Stimulated activated CD8-positive, alpha-beta memory T cell treated with anti-CD3 and anti-CD28 coated beads, Interleukin-7, amount 100 ng/mL, for 24 hours (primary cell): Measurements from ENCODE around the gene TMEM255B.
"Not testable (repeated sequence)": the region's sequence is repeated elsewhere in the genome, so short reads cannot be mapped to it uniquely, and the experiment has no call there.

Experiments
- DNase-seq: peaks from one replicate; pipeline ENCODE4 v3.0.0-alpha.2; 2020; ENCODE audit warnings: low read depth

The TMEM255B gene

DNA sequence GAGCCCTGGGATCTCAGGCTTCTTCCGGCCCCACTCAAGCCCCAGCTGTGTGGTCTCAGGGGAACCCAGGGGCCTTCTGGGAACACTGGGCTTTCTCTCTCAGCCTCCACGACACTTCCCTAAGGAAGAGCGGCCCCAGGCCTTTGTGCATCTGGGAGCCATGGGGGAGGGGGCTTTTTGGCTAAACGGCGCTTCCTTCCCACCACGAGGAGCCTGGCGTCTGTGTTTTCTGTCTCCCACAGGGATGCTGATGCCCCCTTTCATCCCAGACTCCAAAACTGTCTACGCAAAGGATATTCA, 24.2 kb upstream of the TMEM255B start:
- DNase-seq = no peak

DNA sequence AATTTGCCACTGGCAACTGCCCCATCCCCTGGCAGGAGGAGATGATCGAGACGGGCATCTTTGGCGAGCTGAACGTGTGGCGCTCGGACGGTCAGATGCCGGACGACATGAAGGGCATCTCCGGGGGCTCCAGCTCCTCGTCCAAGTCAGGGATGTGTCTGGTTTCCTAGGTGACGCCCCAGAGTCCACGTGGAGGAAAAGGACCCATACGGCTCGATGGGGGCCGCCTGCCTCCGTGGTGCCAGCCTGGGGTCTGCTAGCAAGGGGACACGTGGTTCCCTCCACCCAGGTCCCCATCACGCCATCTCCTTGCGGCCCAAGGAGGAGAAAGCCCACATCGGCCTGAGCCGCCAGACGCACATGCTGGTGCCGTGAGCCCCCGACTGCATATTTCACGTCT, 23.8 kb upstream of the TMEM255B start:
- DNase-seq = no peak

DNA sequence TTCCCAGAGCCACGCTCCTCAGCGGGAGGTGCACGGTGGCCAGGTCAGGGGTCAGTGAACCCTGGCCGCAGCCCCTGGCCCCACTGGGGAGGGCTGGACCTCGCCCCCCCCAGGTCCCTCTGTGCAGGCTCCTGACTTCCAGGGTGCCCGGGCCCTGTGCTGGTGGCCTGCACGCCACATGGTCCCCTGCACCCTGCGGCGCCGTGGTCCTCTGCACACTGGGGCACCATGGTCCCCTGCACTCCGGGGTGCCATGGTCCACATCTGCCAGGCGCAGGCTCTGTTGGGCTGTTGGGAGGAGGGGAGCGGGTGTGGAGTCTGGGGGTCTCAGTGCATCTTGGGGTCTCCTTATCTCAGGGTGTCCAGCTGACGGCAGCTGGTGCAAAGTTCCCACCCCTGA, 23.3 kb upstream of the TMEM255B start:
- no peak for DNase-seq

DNA sequence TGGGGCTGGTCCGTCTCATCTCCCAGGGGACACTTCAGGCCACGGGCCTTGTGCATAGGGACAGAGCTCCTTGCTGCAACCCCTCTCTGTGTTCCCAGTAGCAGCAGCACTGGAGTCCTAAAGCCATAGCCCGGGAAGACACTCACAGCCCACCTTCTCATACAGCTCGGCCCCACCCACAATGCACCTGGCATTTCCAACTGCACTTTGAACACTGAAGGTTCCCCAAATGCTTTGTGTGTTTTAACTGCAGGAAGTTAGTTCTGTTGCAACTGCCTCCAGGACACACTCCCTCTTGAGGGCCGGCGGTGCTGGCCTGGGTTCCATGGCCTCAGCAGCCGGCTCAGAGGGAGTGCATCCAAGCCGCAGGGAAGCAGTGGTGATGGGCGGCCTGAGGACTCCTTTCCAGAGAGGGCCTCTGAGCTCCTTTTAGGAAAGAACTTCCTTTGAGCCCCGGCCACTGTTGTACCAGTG, 22.7 kb upstream of the TMEM255B start:
- no peak for DNase-seq

DNA sequence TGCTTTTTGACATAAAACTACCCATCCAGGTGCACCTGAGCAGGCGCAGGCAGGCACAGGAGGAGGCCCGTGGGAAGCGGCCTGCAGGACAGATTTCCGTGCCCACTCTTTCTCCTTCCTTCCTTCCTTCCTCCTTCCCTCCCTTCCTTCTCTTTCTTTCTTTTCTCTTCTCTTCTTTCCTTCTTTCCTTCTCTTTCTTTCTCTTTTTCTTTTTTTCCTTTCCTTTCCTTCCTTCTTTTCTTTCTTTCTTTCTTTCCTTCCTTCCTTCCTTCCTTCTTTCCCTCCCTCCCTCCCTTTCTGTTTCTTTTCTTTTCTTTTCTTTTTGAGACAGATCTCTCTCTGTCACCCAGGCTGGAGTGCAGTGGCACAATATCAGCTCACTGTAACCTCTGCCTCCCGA, 21.2 kb upstream of the TMEM255B start:
- DNase-seq = no peak

DNA sequence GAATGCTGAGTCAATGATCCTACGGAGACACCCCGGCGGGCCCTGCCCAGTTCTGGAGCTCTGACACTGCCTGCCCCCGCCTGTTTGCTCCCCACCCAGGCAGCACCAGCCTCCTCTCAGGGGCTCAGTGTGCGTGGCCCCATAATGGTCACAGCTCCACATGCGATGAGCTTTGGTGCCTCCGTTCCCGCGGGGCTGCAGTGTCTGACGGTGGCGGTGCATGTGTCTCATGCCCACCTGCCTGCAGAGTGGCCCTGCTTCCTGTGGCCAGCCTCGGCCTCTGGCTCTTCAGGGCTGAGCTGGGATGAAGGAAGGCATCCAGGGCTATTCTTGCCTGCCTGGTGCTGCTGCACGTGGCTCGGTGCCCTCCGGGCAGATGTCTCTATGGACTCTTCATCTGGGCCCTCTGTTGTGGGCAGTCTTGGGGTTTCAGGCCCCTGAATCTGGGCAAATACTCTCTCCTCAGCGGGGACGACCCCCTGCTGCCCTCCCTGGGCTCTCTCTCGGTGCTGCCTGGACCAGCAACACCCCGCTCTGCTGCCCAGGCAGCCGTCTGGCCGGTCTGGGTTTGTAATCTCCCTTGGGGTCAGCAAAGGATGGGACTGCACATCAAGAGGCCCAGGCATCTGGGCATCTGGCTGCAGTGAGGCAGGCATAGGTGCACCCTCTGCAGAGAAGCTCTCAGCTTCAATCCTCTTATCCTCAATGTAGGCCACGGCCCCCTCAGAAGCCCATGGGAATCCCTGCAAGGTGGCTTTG, 19.3 kb upstream of the TMEM255B start:
- no peak for DNase-seq

DNA sequence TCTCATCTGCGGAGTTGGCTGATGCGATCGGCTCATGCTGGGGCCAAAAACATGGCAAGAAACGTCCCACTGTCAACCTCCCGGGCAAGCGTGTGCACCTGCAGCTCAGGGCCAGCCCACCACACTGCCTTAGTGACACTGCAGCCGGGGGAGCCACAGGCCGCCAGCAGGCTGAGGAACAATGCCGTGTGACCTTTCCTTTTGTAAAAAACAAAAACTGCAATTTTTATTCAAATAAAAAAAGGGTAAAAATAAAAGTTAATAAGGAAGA, 18.8 kb upstream of the TMEM255B start:
- DNase-seq = no peak

DNA sequence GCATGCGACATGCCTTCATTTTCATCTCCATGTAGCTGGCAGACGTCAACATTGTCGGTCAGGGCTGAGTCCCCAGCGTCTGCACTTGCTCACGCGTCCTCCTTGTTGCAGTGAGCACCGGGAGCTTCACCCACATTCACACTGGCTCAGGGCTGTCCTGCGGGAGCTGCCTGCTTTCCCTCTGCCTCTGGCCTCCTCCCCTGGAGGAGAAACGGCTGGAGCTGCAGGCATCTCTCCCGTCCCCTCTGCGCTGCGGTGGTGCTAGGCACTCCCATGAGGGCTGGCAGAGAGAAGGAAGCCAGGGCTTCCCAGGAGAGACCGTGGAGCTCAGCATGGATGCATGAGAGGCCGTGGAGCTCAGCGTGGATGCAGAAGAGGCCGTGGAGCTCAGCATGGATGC, 18.4 kb upstream of the TMEM255B start:
- DNase-seq = no peak

DNA sequence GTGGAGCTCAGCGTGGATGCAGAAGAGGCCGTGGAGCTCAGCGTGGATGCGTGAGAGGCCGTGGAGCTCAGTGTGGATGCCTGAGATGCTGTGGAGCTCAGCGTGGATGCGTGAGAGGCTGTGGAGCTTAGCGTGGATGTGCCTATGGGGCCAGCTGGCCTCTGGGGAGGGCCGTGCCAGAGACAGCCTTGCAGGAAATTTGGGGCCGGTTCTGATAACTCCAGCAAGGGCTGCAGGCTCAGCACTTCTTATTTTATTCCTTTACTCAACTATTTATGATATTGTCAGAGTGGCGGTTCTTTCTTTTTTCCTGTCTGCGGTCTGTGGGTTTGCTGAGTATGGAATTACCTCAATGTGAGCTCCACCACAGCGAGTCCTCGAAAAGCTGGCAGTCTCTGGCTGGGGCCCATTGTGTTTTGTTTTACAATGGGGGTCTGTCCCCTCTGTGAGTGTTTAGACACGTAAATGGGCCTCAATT, 17.8 kb upstream of the TMEM255B start:
- no peak for DNase-seq

DNA sequence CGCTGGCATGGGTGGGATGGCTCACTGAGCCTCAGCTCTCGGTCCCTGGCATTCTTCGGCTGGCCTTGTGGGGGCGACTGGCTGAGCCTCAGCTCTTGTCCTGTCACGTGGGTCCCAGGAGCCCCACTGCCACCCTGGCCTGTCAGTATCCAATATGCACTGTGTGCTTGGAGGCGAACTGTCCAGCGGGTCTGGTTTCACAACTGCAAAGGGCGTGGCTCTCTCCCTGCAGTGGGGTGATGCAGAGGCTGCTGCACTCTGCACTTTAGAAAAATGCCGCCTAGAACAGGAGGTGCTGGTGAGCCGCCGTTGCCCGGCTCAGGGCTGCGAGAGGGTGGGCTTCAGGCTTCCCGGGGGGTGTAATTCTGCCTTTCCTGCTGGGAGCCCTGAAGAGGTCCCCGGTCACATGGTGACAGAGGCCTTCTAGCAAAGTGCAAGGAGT, 17.0 kb upstream of the TMEM255B start:
- no peak for DNase-seq

DNA sequence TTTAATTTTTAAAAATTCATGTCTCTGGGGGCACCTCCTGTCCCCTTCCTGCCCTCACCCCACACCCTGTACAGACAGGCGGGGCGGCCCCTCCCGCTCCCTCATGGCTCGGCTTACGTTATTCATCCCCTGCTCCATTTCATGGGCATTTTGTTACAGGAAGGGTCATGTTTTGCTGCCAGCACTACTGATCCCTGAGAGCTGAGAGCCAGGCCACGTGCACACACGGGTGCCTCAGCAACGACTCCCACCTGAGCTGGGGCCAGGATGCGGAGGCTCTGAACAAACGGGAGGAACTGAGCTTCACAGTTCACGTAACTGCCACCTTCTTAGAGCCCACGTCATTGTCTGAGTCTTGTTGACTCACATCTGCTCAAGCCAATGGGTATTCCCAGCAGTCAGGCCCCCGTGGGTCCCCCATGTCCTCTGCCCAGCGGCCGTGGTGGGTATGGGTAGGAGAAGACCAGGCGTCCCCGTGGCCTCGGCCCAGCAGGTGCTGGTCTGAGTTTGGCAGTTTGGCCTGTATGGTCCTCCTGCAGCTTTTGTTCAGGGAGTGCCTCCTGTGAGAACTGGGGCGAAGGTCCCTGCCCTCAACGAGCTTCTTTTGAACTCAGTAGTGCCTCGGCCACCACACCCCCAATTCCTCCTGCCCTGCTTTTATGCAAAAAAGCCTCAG, 16.4 kb upstream of the TMEM255B start:
- DNase-seq = no peak

DNA sequence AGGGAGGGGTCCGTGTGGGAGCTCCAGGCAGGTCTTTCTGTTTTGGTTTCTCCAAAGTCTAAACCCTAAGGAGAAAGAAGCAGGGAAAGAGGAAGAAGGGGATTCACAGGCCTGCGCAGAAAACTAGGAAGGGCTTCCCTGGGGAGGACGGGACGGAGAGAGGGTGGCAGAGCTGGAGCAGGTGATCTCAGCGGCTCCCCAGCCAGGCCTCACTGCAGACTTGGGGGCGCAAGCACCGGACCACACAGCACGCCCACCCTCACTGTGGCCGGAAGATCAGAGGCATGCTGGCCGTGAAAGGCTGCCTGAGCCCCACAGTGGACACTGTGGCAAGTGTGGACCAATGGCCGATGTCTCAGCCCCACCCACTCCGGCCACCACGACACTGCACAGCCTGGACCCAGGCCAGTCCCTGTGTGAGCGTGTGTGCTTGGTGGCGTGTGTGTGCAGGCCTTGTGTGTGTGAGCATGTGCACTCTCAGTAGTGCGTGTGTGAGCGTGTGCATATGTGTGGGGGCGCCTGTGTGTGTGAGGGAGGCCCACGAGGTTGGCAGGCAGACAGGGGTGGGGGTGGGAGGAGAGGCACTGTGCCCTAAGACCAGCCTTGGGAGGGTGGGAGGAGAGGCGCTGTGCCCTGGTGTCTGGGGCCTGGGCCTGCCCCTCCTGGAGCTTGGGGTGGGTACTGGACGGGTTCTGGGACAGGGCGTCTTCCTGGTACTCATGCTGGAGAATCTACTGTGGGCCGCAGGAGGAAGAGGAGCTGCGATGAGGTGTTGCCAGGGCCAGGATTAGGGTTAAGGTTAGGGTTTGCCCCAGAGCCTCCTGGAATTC, 15.4 kb upstream of the TMEM255B start:
- DNase-seq = no peak

DNA sequence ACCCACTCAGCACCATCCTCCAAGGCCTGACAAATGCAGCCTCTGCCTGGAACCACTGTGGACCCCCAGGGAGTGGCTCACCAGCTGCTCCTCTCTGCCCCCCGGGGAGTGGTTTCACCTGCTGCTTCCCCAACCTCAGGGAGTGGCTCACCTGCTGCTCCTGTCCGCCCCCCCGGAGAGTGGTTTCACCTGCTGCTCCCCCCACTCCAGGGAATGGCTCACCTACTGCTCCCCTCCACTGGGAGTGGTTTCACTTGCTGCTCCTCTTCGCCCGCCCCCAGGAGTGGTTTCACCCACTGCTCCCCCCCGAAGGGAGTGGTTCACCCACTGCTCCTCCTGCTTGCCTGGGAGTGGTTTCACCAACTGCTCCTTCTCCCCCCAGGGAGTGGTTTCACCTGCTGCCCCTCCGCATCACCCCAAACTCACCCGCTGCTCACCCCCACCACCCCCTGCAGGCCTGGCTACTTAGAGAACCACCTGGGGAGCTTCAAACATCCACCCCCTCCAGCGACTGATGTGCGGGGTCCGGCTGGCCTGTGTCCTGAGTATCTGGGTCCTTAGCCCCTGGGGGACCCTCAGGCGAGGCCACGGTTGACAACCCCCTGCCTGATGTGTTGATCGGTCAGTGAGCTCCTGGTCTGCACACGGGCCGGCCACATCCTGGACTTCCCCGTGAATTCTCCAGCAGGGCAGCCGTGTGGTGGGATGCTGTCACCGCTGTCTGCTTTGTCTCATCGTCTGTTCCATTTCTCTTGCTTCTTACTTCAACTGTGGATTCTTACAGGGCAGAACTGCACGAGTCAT, 14.6 kb upstream of the TMEM255B start:
- DNase-seq = no peak

DNA sequence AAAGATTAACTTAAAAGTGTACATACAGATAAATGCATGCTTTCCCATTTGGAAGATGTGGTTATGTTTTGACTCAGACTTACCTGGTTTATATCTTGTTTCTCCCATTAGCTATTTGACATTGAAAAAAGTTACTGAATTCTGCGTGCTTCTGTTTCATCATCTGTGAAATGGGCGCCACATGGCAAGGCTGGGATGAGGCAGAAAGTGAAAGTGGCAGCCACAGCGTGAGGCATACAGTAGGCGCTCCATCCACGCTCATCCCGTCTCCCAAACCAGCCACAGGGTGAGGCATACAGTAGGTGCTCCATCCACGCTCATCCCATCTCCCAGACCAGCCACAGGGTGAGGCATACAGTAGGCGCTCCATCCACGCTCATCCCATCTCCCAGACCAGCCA, 14.0 kb upstream of the TMEM255B start:
- DNase-seq = no peak

DNA sequence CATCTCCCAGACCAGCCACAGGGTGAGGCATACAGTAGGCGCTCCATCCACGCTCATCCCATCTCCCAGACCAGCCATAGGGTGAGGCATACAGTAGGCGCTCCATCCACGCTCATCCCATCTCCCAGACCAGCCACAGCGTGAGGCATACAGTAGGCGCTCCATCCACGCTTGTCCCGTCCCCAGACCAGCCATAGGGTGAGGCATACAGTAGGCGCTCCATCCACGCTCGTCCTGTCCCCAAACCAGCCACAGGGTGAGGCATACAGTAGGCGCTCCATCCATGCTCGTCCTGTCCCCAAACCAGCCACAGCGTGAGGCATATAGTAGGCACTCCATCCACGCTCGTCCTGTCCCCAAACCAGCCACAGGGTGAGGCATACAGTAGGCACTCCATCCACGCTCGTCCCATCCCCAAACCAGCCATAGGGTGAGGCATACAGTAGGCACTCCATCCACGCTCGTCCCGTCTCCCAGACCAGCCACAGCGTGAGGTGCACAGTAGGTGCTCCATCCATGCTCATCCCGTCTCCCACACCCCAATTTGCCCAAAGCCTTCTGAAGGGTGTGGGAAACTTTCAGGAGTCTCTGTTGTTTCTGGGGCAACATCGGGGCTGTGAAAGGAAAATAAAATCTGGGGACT, 13.4 kb upstream of the TMEM255B start:
- not testable (repeated sequence) for DNase-seq

DNA sequence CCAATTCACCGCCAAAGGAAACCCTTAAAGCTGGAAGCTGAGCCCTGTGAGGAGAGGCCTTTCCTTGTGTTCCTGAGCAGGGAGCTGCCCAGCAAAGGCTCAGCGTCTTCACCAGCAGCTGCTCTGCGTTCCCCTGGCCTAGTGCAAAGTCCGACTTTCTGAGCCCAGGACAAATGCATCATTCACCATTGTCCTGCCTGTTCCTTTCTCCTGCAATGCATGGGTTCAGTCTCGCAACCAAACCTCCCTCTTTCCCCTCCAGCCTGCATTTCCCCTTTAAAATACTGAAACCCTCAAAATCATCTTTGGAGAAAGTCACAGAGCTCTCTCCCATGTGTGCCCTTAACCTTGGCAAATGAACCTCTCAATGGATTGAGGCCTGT, 12.9 kb upstream of the TMEM255B start:
- no peak for DNase-seq

DNA sequence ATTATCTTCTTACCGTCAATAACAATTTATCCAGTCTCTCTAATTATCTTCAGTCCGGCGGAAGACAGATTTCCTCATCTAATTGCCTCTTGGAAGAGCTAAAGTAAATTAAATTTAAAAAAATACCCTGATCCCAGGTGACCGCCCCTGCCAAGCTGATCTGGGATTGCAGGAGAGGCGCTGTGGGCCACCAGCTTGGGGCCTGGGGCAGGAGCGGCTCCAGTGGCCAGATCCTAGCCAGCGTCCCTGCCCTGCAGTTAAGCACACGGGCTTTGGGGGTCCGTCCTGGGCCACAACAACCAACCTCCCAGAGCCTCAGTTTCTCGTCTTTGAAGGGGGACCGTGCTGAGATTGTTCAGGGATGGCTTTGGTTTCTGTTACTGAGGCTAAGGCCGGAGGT, 12.4 kb upstream of the TMEM255B start:
- no peak for DNase-seq

DNA sequence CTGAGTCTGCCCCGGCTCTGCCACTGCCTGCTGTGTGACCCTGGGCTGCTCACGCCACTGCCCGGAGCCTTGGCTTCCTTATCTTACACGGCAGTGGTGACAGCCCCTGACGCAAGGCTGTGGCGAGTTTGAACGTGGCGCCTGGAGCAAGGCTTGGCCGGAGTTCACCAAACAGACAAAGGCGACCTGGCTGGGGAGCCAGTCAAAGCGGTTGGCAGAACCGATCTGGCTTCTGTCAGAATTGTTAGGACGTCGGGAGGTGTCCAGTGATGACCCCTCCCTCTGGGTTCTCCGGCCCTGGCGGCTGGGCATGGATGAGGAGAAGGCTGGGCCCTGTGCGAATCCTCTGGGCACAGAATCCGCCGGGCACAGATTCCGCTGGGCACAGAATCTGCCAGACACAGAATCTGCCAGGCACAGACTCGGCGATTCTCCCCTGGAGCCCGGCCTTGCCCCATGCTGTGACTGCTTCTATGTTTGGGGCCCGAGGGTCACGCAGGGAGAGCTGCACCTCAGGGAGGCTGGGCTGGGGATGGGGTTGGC, 11.7 kb upstream of the TMEM255B start:
- DNase-seq = no peak

DNA sequence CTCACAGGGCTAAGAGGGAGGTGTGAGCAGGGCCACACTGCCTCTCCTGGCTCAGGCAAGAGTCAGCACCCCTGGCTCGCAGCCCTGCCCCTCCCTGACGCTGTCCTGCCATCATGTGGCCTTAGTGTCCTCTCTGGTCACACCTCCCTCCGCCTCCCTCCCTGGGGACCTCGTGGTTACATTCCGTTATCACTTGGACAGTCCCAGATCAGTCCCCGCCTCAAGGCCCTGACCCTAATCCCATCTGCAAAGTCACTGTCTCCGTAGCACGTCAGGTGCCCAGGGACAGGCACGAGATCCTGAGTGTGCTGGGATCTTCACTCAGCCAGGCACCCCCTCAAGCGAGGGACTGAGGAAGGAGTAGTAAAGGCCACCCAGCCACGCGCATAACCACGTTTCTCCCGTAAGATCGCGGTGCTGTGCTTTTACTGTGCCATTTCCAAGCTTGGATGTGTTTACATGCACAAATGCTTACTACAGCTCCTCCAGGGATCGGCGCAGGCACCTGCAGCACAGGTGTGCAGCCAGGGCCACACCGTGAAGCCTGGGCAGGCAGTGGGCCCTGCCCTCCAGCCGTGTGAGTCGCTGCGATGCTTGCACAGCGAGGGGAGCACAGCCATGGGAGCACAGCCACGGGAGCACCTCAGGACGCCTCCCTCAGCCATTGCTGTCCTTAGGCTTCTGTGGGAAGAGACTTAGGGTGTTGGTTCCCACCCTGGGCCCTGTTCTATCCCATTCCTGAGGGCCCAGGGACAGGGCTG, 10.7 kb upstream of the TMEM255B start:
- DNase-seq = no peak

DNA sequence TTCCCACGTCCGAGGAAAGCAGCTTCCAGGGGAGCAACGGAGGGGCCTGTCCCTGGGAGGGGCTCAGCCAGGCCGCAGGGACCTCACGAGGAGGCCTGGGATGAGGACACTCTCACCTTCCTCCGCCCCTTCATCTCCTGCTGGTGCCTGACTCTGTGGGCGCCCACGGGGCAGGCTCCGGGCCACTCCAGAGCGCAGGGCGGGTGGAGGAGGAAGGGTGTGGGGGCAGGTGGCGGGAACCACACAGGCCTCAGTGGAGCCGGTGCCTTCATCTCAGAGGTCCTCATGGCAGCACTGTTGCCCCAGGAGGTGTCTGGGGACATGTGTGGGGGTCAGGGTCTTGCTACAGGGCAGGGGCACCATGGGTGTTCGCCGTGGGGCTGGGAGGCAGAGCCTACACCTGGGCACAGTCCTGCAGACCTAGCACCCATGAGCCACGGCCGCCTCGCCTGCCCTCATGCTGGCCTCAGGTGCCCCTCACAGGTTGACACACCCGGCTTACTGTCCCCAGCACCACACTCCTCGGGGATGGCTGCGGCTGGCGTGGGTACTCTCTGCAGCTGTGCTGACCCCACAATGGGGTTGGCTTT, 10.1 kb upstream of the TMEM255B start:
- no peak for DNase-seq
